Gastrocnemius medialis (tissue), 4 donors: ENCODE data around the gene PLPP4.

Experiments used
- CTCF ChIP-seq, 5 experiments: fragments of 450-650 bp in 3 of 5; fragments of 200-600 bp in 2 of 5; sonication (generic) in 2 of 5; IDR thresholded peaks in 4 of 5; conservative IDR thresholded peaks in 1 of 5; 1 replicate in 4 of 5; 2 replicates in 1 of 5; pipeline ENCODE4 v1.5.1; 2016 to 2019; ENCODE audit warnings: antibody characterized with exemption in 5 of 5, mild to moderate bottlenecking in 3 of 5, moderate library complexity in 3 of 5
- POLR2A ChIP-seq, 2 donors: fragments of 450-650 bp; IDR thresholded peaks; one replicate each; pipeline ENCODE4 v1.6.1; 2017; ENCODE audit warnings: antibody characterized with exemption in 2 of 2, mild to moderate bottlenecking in 2 of 2, moderate library complexity in 2 of 2

GRCh38 chr10:120432209-120432608 is 24.8 kb upstream of the PLPP4 start:
- no peak for TF ChIP-seq CTCF (IDR thresholded peaks at IDR 0.05 in 4 of 5, conservative IDR thresholded peaks at IDR 0.05 in 1 of 5)
- TF ChIP-seq POLR2A (IDR thresholded peaks at IDR 0.05) = no peak
